A673 (cell line): Measurements from ENCODE around the gene ZNF491.

Experiments
- CTCF ChIP-seq: fragments of 300-800, 200-600 bp; sonication (generic); conservative IDR thresholded peaks from 2 replicates; pipeline ENCODE4 v1.5.1; 2017; ENCODE audit warnings: low read depth, mild to moderate bottlenecking, antibody characterized with exemption, low read length, moderate library complexity, mixed read lengths
- EZH2 ChIP-seq: fragments of 200-600 bp; sonication (generic); IDR thresholded peaks from 2 replicates; pipeline ENCODE4 v1.6.1; 2017; ENCODE audit warnings: borderline replicate concordance, low read depth, mild to moderate bottlenecking, mixed read lengths, antibody characterized with exemption, low read length; ENCODE audit not compliant: poor library complexity, severe bottlenecking

DNA sequence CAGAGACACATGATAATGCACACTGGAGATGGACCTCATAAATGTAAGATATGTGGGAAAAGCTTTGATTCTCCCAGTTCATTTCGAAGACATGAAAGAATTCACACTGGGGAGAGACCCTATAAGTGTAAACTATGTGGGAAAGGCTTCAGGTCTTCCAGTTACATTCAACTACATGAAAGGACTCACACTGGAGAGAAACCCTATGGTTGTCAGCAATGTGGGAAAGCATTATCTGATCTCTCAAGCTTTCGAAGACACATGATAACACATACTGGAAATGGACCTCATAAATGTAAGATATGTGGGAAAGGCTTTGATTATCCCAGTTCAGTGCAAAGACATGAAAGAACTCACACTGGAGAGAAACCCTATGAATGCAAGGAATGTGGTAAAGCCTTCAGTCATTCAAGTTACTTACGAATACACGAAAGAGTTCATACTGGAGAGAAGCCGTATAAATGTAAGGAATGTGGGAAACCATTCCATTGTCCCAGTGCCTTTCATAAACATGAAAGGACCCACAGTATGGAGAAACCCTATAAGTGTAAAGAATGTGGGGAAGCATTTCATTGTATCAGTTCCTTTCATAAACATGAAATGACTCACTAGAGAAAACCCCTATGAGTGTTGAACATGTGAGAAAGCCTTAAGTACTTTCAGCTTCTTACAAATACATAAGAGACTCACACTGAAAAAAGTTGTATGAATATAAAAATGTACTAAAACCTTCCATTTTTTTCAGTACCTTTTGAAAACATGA lies 16.8 kb upstream of the ZNF491 start:
- no peak for TF ChIP-seq CTCF
- no peak for TF ChIP-seq EZH2
